Tibial artery (tissue), 4 donors: ENCODE data around the gene PIAS4.
A peak's percentile ranks its signal among the peaks of the same experiment; 100 is the strongest.

Source experiments
- DNase-seq, 2 donors: peaks; one replicate each; pipeline ENCODE4 v3.0.0-alpha.2; 2019
- H3K27ac ChIP-seq, 2 donors: fragments of 200-600 bp; sonication (generic) in 1 of 2; 1 replicate in 1 of 2; 2 replicates in 1 of 2; pipeline ENCODE4 v1.5.1; 2018 to 2019; ENCODE audit warnings: mild to moderate bottlenecking in 1 of 2
- H3K27me3 ChIP-seq, 2 donors: fragments of 200-600 bp; sonication (generic) in 1 of 2; one replicate each; pipeline versions ENCODE4 v1.5.1 to v1.6.0; 2016 to 2019
- H3K36me3 ChIP-seq, 3 donors: fragments of 200-600 bp; sonication (generic) in 2 of 3; one replicate each; pipeline ENCODE4 v1.5.1; 2016 to 2019; ENCODE audit warnings: mild to moderate bottlenecking in 2 of 3
- H3K4me1 ChIP-seq, 4 donors: fragments of 200-600 bp; sonication (generic) in 2 of 4; 1 replicate in 3 of 4; 2 replicates in 1 of 4; pipeline ENCODE4 v1.5.1; 2016 to 2019
- H3K4me3 ChIP-seq, 2 donors: fragments of 200-600 bp; sonication (generic) in 1 of 2; 1 replicate in 1 of 2; 2 replicates in 1 of 2; pipeline ENCODE4 v1.5.1; 2018 to 2019; ENCODE audit warnings: mild to moderate bottlenecking in 2 of 2
- H3K9me3 ChIP-seq, 3 donors: fragments of 200-600 bp; sonication (generic) in 1 of 3; one replicate each; pipeline ENCODE4 v1.5.1; 2016 to 2019
- CTCF ChIP-seq, 2 experiments: fragments of 200-600 bp in 1 of 2; fragments of 450-650 bp in 1 of 2; IDR thresholded peaks; one replicate each; pipeline ENCODE4 v1.5.1; 2017 to 2019; ENCODE audit warnings: antibody characterized with exemption in 2 of 2, mild to moderate bottlenecking in 1 of 2, moderate library complexity in 1 of 2
- intact Hi-C: fragments of 100-400 bp; cut with DNase I; formaldehyde crosslinking; loops from one replicate; pipeline ENCODE4 v1.15.0; 2023; ENCODE audit warnings: low total_unique reads

The PIAS4 gene

DNA sequence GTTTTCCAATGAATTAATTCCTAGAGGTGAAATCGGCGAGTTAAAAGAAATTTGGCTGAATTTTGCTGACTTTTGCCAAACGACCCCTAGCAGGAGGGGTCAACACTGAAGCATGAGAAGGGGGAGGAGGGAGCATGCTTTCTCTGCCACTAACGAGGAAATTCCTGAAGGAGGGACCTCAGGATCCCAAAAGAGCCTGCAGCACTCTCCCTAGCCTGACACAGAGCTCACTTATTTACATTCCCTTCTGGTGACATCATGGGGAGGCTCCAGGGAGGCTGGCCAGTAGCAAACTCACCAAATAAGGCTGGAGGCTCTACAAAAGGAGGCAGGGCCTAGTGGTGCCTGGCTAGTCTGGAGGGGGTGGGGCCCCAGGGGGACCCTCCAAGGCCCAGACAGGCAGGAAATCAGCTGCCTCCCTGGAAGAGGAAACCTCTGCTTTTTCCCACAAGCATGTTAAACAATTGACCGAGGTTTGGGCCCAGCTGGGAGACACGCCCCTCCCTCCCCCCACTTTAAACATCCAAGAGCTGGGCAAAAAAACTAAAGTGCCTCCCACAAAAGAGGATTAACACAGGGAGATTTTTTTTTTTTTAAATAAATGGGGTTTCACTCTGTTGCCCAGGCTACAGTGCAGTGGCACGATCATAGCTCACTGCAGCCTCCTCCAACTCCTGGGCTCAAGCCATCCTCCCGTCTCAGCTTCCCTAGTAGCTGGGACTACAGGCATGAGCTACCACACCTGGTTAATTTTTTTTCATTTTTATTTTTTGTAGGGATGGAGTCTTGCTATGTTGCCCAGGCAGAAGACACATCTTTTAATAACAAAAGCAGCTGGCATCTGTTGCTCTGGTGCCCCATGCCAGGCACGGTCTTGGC lies 38.7 kb upstream of the PIAS4 start:
- intact Hi-C loops: loop anchor here (10.0 kb wide), 2 partner anchors 204 to 434 kb away; partner anchors contain the start of genes APBA3, MRPL54 and TEKTIP1
- Histone ChIP-seq H3K27ac (peak overlapping the region; percentile 94 to 99), H3K4me3 (peak overlapping the region; percentile 68 to 100), H3K9me3 (no peaks in the 10 kb centered on the region), H3K27me3 (no peaks in the 10 kb centered on the region), H3K4me1 (peaks cover 8 to 60% (median 54%) of the 10 kb centered on the region in 4 donors), H3K36me3 (peaks cover 40 to 44% (median 42%) of the 10 kb centered on the region in 3 donors)
- no peak for TF ChIP-seq CTCF (IDR thresholded peaks at IDR 0.05)
- peak; percentile 94 to 98 for DNase-seq

DNA sequence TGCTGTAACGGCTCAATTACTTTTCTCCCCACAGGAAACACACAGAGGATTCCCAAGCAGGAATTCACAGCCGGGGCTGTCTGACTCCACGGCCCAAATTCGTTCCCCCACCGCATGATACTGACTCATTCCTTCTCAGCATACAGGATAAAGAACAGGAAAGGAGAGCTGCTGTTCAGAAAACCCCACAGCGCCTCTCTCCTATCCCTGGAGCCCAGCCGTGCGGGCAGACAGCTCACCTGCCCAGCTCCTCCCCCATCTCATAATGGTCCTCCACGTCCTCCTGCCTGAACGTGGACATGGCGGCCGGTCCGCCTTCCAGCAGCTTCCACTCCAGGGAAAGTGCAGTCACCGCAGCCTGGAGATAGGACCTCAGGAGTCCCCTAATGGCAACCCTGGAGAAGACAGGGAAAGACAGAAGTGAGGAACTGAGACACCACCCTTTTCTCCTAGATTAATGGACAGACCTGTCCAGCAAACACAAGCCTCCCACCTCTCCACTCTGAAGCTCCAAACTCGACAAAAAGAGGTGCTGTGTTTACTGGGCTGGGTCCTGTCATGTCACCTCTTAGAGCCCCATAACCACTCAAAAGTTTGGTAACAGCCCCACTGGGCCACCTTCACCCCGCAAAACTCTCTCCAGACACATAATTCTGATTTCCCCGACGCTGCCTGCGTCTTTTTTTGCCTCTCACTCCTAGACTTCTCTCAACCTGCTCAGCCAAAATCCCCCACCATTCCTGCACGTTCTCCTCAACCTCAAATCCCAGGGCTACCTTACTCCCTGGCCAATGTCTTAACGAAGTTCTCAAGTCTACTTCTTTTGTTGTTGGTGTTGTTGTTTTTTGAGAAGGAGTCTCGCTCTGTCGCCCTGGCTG lies 37.9 kb upstream of the PIAS4 start:
- peak overlapping the region; percentile 94 to 99 for H3K27ac ChIP-seq
- no peaks in the 10 kb centered on the region for H3K9me3 ChIP-seq
- intact Hi-C loops: loop anchor here (10.0 kb wide), 2 partner anchors 205 to 435 kb away; partner anchors contain the start of genes APBA3, MRPL54 and TEKTIP1
- peak overlapping the region; percentile 68 to 100 for H3K4me3 ChIP-seq
- H3K36me3 ChIP-seq: peaks cover 31 to 35% (median 33%) of the 10 kb centered on the region in 3 donors
- peak; percentile 49 to 82 for DNase-seq
- TF ChIP-seq CTCF (IDR thresholded peaks at IDR 0.05): peak in 1 of 2 experiments; percentile 24
- H3K27me3 ChIP-seq: no peaks in the 10 kb centered on the region
- peaks cover 8 to 58% (median 51%) of the 10 kb centered on the region in 4 donors for H3K4me1 ChIP-seq

GRCh38 chr19:3970313-3970807 lies 37.2 kb upstream of the PIAS4 start:
- intact Hi-C loops: no loop called here
- Histone ChIP-seq H3K27me3 (no peaks in the 10 kb centered on the region), H3K9me3 (no peaks in the 10 kb centered on the region), H3K4me1 (peaks cover 8 to 51% (median 45%) of the 10 kb centered on the region in 4 donors), H3K4me3 (peak overlapping the region; percentile 68 to 100), H3K36me3 (peaks cover 28 to 30% (median 29%) of the 10 kb centered on the region in 3 donors), H3K27ac (peak overlapping the region; percentile 94 to 99)
- no peak for DNase-seq
- TF ChIP-seq CTCF (IDR thresholded peaks at IDR 0.05): no peak

- H3K36me3 ChIP-seq: peaks cover 28 to 33% (median 30%) of the 10 kb centered on the region in 3 donors
- no peaks in the 10 kb centered on the region for H3K27me3 ChIP-seq
- H3K27ac ChIP-seq: peak within 1 kb of the TSS; percentile 94 to 99
- peak; percentile 98 to 99 for DNase-seq
- intact Hi-C loops: no loop called here
- no peak for TF ChIP-seq CTCF (IDR thresholded peaks at IDR 0.05)
- H3K9me3 ChIP-seq: no peaks in the 10 kb centered on the region
- H3K4me3 ChIP-seq: peak within 1 kb of the TSS; percentile 68 to 100
- H3K4me1 ChIP-seq: peaks cover 8 to 45% (median 40%) of the 10 kb centered on the region in 4 donors
Observed at GRCh38 chr19:3970808-3971598, 36.5 kb upstream of the PIAS4 start, which contains the start of gene DAPK3. Gene DAPK3 (minus strand): TSS chr19:3971099. CDS start chr19:3969735, 1,364 bp downstream.
